ENCODE measurements around the gene TMEM132D. TPM values are rescaled to one million over a fixed set of nuclear protein-coding genes. Genes with fewer than 3 reads are reported as not detected.

Gene TMEM132D
- total RNA-seq, 2 donors from 2014 or later, result 4.4 to 14.2 TPM

DNA sequence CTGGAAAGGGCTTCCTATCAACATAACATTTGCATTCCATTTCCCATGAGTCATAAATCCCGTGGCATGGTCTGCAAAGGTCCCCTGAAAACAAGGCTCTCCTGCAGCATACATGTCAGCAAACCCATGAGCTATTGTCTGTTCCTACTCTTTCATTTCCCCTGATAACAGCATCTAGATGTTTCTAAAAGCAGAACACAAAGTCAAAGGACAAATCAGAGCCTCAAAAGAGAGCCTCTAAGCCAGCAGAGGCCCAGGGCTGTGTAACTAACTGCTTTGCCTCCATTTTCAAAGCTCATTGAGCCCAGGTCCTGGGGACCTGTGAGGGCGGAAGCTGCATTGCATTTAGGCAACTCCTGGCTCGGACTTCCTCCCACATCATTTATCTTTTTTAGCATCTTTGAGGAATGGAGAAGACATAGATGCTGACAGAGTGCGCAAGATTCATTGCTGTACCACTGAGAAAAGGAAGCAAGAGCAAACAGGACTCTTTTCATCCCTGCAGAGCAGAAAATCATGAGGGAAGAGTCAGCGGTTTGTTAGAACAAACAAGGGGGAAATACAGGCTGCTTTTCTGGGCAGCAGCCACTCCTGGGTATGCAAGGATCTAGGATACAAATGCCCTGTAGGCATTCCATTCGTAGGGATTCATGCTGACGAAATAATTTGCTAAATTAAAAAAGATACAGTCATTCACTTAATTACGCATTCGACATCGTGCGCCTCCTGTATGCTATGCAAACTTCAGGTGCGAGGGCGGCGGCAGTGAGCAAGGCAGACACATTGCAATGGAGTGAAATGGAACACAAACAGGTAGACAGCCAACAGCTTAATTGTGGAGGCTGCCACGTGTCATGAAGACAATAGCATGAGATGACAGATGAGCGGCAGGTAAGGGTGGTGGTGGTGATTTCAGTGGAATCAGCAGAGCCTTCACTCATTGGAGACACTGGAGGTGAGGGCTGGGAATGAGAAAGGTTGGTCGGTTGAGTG lies 131.0 kb downstream of the TMEM132D start:
- H3K9ac ChIP-seq (ENCODE audit: extremely low read depth, low read length, poor library complexity, severe bottlenecking), result no peak overlapping the region
- H3K4me1 Mint-ChIP-seq, result peaks cover 19% of the 10 kb centered on the region
- DNase-seq, result peak; percentile 78
- peak overlapping the region; percentile 76 for H3K27ac ChIP-seq (ENCODE audit: low read depth, low read length)
- no peaks in the 10 kb centered on the region for H3K4me1 ChIP-seq (ENCODE audit: control insufficient read depth, insufficient read depth, low read length)
- H3K36me3 ChIP-seq (ENCODE audit: control insufficient read depth, insufficient read depth, low read length), result no peaks in the 10 kb centered on the region
- H3K9me3 ChIP-seq (ENCODE audit: control insufficient read depth, low read length), result peaks cover 5% of the 10 kb centered on the region
- H3K27me3 Mint-ChIP-seq (ENCODE audit: insufficient read depth), result no peaks in the 10 kb centered on the region
- H3K4me3 ChIP-seq (ENCODE audit: low read length), result no peak overlapping the region
- H3K36me3 Mint-ChIP-seq (ENCODE audit: low read depth), result peaks cover 10% of the 10 kb centered on the region
- TF ChIP-seq, protein P1, sequence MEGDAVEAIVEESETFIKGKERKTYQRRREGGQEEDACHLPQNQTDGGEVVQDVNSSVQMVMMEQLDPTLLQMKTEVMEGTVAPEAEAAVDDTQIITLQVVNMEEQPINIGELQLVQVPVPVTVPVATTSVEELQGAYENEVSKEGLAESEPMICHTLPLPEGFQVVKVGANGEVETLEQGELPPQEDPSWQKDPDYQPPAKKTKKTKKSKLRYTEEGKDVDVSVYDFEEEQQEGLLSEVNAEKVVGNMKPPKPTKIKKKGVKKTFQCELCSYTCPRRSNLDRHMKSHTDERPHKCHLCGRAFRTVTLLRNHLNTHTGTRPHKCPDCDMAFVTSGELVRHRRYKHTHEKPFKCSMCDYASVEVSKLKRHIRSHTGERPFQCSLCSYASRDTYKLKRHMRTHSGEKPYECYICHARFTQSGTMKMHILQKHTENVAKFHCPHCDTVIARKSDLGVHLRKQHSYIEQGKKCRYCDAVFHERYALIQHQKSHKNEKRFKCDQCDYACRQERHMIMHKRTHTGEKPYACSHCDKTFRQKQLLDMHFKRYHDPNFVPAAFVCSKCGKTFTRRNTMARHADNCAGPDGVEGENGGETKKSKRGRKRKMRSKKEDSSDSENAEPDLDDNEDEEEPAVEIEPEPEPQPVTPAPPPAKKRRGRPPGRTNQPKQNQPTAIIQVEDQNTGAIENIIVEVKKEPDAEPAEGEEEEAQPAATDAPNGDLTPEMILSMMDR (conservative IDR thresholded peaks at IDR 0.05), result peak; percentile 15
- no peaks in the 10 kb centered on the region for H3K27me3 ChIP-seq (ENCODE audit: control insufficient read depth, insufficient read depth, low read length, poor library complexity, severe bottlenecking)
- WGBS, 2 experiments (ENCODE audit: insufficient coverage in 1 of 2, insufficient read length in 1 of 2), result 79 to 88% methylated on average over 13 to 17 of the region's 17 CpGs
- H3K9me3 Mint-ChIP-seq, result peaks cover 2% of the 10 kb centered on the region
- H3K4me3 Mint-ChIP-seq, result no peak overlapping the region
- H3K27ac Mint-ChIP-seq, result peak overlapping the region; percentile 94

DNA sequence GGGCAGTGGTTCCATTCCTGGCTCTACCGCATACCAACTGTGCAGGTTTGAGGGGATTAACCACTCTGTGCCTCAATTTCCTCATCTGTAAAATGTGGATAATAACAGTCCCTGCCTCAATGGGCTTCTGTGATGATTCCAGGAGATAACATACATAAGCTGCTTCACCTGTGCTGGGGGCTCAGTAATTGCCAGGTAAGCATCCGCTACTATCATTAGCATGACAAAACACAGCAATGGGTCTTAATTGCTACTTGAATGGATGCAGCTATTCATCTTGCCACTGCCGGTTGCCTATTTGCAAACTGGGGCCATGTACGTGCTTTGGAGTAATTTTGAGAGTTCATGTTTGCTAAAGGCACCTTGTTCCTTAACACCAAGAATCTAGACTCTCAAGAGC lies 132.6 kb downstream of the TMEM132D start:
- TF ChIP-seq, protein P1 (conservative IDR thresholded peaks at IDR 0.05), result no peak
- H3K4me3 ChIP-seq (ENCODE audit: low read length), result no peak overlapping the region
- no peaks in the 10 kb centered on the region for H3K27me3 ChIP-seq (ENCODE audit: control insufficient read depth, insufficient read depth, low read length, poor library complexity, severe bottlenecking)
- Mint-ChIP-seq H3K27ac (peak overlapping the region; percentile 53), H3K27me3 (ENCODE audit: insufficient read depth) (no peaks in the 10 kb centered on the region), H3K4me3 (no peak overlapping the region), H3K4me1 (peaks cover 13% of the 10 kb centered on the region), H3K9me3 (peaks cover 17% of the 10 kb centered on the region), H3K36me3 (ENCODE audit: low read depth) (peaks cover 25% of the 10 kb centered on the region)
- H3K27ac ChIP-seq (ENCODE audit: low read depth, low read length), result no peak overlapping the region
- peak; percentile 81 for DNase-seq
- no peak overlapping the region for H3K9ac ChIP-seq (ENCODE audit: extremely low read depth, low read length, poor library complexity, severe bottlenecking)
- no peaks in the 10 kb centered on the region for H3K36me3 ChIP-seq (ENCODE audit: control insufficient read depth, insufficient read depth, low read length)
- 62 to 100% methylated on average over 2 to 4 of the region's 4 CpGs for WGBS, 2 experiments (ENCODE audit: insufficient coverage in 1 of 2, insufficient read length in 1 of 2)
- peaks cover 20% of the 10 kb centered on the region for H3K9me3 ChIP-seq (ENCODE audit: control insufficient read depth, low read length)
- H3K4me1 ChIP-seq (ENCODE audit: control insufficient read depth, insufficient read depth, low read length), result no peaks in the 10 kb centered on the region

DNA sequence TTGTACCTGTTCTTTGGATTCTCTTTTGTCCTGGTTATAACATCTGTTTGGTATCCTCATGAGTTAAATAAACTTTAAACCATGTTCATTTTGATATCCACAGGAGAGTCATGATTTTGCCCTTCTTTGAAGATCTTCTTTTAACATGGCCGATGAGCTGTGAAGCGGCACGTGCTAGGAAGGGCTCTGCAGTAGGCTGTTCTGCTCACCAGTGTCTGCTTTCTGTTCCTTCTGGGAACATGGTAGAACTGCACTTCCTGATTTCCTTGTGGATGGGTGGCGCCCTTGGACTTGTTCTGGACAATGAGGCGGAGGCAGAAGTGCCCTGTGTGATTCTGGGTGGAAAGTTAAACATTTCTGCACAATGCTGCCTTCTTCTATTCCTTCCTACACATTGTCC lies 138.1 kb downstream of the TMEM132D start:
- Mint-ChIP-seq H3K27ac (no peak overlapping the region), H3K4me1 (no peaks in the 10 kb centered on the region), H3K36me3 (ENCODE audit: low read depth) (peaks cover 54% of the 10 kb centered on the region), H3K9me3 (peaks cover 31% of the 10 kb centered on the region), H3K27me3 (ENCODE audit: insufficient read depth) (no peaks in the 10 kb centered on the region), H3K4me3 (no peak overlapping the region)
- Histone ChIP-seq H3K9me3 (ENCODE audit: control insufficient read depth, low read length) (peaks cover 31% of the 10 kb centered on the region), H3K4me1 (ENCODE audit: control insufficient read depth, insufficient read depth, low read length) (no peaks in the 10 kb centered on the region), H3K27ac (ENCODE audit: low read depth, low read length) (no peak overlapping the region), H3K9ac (ENCODE audit: extremely low read depth, low read length, poor library complexity, severe bottlenecking) (no peak overlapping the region), H3K36me3 (ENCODE audit: control insufficient read depth, insufficient read depth, low read length) (no peaks in the 10 kb centered on the region), H3K4me3 (ENCODE audit: low read length) (peak overlapping the region; percentile 56), H3K27me3 (ENCODE audit: control insufficient read depth, insufficient read depth, low read length, poor library complexity, severe bottlenecking) (no peaks in the 10 kb centered on the region)
- TF ChIP-seq, protein P1 (conservative IDR thresholded peaks at IDR 0.05), result no peak
- no peak for DNase-seq
- 71 to 100% methylated on average over 3 to 5 of the region's 5 CpGs for WGBS, 2 experiments (ENCODE audit: insufficient coverage in 1 of 2, insufficient read length in 1 of 2)
